ENCODE results near the gene NAV2.

NAV2 gene

GRCh38 chr11:19962053-19962800, 249.6 kb downstream of the NAV2 start:
- DNase-seq = no peak

GRCh38 chr11:19962801-19963175, 250.2 kb downstream of the NAV2 start:
- DNase-seq = no peak

GRCh38 chr11:19963697-19964387, 251.2 kb downstream of the NAV2 start:
- DNase-seq = no peak

- DNase-seq = no peak
Measured at GRCh38 chr11:19966441-19966840, 253.8 kb downstream of the NAV2 start.

- no peak for DNase-seq
Measured at GRCh38 chr11:19966927-19967326, 254.3 kb downstream of the NAV2 start.

- DNase-seq = no peak
Measured at GRCh38 chr11:19967787-19968186, 255.2 kb downstream of the NAV2 start.

GRCh38 chr11:19968860-19969259, 256.2 kb downstream of the NAV2 start:
- DNase-seq = no peak

- no peak for DNase-seq
Measured at GRCh38 chr11:19970944-19971343, 258.3 kb downstream of the NAV2 start.

GRCh38 chr11:19972091-19972490, 259.5 kb downstream of the NAV2 start:
- no peak for DNase-seq

GRCh38 chr11:19972651-19973050, 260.0 kb downstream of the NAV2 start:
- DNase-seq = no peak

GRCh38 chr11:19973136-19973635, 260.5 kb downstream of the NAV2 start:
- DNase-seq = no peak

- DNase-seq = no peak
Measured at GRCh38 chr11:19974886-19975285, 262.2 kb downstream of the NAV2 start.

- DNase-seq = no peak
Measured at GRCh38 chr11:19975414-19975990, 262.9 kb downstream of the NAV2 start.

- DNase-seq = no peak
Measured at GRCh38 chr11:19976281-19976941, 263.8 kb downstream of the NAV2 start.

- no peak for DNase-seq
Measured at GRCh38 chr11:19977941-19978340, 265.3 kb downstream of the NAV2 start.

GRCh38 chr11:19978668-19979518, 266.3 kb downstream of the NAV2 start:
- no peak for DNase-seq

- DNase-seq = no peak
Measured at GRCh38 chr11:19979519-19979845, 266.8 kb downstream of the NAV2 start.

GRCh38 chr11:19980388-19980787, 267.8 kb downstream of the NAV2 start:
- no peak for DNase-seq

- DNase-seq = no peak
Measured at GRCh38 chr11:19980957-19981669, 268.5 kb downstream of the NAV2 start.

GRCh38 chr11:19982774-19983495, 270.3 kb downstream of the NAV2 start:
- no peak for DNase-seq

- DNase-seq = no peak
Measured at GRCh38 chr11:19984048-19984742, 271.6 kb downstream of the NAV2 start.

Data from NCI-H1105 (cell line).